ENCODE measurements around the gene MSMB. TPM values are rescaled to one million over a fixed set of nuclear protein-coding genes. Genes with fewer than 3 reads are reported as not detected.
"Not testable (repeated sequence)": the region's sequence is repeated elsewhere in the genome, so short reads cannot be mapped to it uniquely, and the experiment has no call there.

The MSMB gene
- not detected for polyA plus RNA-seq (ENCODE audit: insufficient read length in 4 of 4)

- no peak for DNase-seq (ENCODE audit: low read depth in 4 of 4, low spot score in 3 of 4)
Measured at GRCh38 chr10:46046261-46046660, at the start of gene MSMB. TSS of gene MSMB (minus strand) at chr10:46046269. CDS start at chr10:46046237, 32 bp downstream.

DNA sequence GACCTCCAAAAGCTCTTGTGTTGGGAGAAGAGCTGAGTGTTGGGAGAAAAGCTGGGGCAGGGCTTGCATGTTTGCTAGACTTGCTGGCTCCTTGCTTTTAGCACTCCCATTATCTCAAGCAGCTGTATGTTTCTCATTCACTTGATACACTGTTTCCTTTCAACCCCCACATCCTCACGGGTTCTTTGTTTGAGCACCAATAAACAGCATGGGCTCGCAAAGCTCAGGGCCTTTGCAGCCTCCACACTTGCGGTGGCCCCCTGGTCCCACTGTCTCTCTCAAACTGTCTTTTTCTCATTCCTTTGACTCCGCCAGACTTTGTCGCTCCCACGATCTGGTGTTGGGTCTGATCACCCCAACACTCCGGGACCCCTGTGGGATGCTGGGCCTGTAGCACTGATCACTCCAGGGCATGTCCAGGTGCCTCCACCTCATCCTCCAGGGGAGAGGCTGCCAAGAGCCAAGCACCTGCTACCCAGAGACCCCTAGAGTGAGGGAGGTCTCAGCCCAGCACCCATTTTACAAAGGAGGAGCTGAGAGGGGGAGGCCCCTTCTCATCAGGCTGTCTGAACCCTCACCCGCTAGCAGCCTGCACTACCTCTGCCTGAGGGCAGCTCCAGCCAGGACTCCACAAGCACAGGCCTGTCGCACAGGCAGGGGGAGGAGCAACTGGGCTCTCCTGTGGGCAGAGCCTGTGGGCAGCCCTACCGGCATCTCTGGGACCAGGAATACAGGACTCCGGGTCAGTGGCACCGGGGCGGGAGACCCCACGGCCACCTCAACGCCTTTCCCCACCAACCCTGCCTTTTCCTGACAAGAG lies 49.1 kb upstream of the MSMB start:
- no peak for DNase-seq (ENCODE audit: low read depth in 4 of 4, low spot score in 3 of 4)

DNA sequence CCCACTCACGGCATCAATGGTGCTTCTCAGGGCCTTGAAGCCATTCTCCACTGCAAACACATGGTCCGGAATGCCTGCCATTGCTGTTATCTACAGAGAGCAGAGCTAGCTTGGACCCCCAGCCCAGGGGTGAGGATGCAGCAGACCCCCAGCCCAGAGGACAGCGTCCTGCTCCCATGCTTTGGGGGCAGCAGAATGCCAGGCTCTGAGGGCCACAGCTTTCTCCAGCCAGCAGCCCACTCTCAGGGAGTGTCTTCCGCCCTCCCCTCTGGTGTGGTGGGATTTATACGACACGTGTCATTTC lies 48.1 kb upstream of the MSMB start:
- no peak for DNase-seq (ENCODE audit: low read depth in 4 of 4, low spot score in 3 of 4)

- not testable (repeated sequence) for DNase-seq (ENCODE audit: low read depth in 4 of 4, low spot score in 3 of 4)
Measured at GRCh38 chr10:46093316-46094196, 47.5 kb upstream of the MSMB start.

DNA sequence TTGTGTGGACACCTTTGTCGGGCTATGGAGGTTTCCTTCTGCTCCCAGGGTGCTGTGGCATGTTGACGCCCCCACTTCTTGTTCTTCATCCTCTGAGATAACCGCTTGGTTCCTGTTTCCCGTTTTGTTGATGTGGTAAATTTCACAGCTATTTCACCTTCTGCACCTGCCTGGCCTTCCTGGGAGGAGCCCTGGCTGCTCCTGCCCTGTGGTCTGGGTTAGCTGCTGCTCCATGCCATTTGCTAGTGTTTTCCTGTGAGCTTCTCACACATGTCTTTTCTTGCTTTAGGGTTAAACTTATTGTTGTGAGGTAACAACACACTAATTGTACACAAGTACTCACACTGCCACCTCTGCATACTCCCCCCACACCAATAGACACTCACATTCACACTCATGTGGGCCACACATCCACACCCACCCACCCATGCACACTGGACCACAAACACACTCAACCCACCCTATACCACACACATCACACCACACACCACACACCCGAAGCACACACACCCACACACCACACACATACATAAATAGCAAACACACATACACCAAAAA lies 46.5 kb upstream of the MSMB start:
- DNase-seq (ENCODE audit: low read depth in 4 of 4, low spot score in 3 of 4): no peak

DNA sequence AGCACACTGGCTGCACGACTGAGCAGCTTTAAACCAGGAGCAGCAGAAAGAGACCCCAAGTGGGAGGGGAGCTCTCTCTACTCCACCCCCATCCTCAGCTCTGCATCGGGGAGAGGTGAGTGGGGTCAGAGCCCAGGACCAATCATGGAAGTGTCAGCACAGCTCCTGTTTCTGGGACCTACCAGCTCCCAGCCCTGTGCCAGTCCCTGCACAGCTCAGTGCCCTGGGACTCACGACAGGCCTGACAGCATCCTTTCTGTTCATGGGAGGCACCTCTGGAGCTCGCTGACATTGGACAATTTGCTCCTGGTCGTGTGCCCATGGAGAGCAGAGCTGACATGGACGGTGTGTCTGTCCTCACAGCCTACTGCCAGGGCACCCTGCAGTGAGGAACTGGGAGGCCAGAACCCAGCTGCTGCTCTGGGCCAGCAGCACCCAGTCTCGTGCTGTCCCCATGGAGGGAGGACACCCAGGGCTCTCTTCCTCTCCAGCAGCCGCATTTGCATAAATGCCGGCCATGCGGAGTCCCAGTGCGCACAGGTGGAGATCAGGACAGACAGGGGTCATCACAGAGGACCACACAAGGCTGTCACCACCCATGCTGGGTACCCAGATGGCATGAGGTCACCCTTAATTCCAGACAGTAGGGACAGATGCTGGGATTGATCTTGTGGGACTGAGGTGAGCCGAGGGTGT lies 45.9 kb upstream of the MSMB start:
- no peak for DNase-seq (ENCODE audit: low read depth in 4 of 4, low spot score in 3 of 4)

DNA sequence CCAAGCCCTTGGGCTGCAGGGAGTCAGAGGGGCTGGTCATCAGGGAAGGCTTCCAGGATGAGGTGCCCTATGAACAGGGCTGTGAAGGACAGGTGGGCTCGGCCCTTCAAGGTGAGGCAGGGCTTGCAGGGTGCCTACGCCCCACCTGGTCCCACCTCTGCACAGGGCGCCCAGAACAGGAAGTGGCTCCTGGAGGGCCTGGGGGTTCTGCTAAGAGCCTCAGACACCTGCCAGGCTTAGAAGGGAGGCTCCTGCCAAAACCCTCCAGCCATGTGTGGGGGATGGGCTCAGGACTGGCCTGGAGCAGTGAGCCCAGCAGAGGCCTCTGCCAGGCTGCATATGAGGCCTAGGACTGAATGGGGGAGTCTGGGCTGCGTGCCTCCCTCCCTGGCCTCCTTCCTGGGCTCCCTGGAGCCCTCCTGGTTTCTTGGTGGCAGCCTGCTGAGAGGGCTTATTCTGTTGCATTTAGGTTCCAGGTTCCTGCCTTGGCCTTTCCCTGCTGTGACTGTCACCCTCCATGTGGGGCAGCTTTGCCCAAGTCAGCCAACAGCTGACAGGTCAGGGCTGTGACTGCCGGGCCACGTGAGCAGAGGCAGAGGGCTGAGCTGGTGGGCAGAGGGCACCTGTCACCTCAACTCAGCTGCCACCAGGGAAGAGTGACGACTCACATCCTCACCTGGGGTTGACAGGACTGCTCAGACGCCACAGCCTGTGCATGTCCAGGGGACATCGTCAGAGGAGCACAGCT lies 45.2 kb upstream of the MSMB start:
- no peak for DNase-seq (ENCODE audit: low read depth in 4 of 4, low spot score in 3 of 4)

DNA sequence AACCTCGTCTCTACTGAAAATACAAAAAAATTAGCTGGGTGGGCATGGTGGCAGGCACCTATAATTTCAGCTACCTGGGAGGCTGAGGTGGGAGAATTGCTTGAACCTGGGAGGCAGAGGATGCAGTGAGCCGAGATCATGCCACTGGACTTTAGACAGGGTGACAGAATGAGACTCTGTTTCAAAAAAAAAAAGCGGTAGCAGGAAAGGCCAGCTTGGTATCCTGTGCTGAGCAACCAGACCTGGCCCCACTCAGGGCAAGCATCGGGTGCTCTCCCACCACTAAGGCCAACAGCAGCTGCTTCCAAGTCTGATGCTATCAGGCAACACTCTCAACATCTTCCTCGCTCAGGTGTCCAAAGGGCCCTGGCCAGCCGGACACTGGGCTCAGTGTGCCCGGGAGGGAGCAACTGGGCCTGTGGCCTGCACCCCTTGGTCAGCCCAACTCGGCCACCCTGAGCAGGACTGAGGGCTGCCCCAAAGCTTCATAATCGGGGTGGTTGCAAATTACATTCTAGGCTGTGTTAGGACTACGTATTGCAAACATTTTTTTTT lies 44.3 kb upstream of the MSMB start:
- no peak for DNase-seq (ENCODE audit: low read depth in 4 of 4, low spot score in 3 of 4)

- DNase-seq (ENCODE audit: low read depth in 4 of 4, low spot score in 3 of 4): not testable (repeated sequence)
Measured at GRCh38 chr10:46087381-46087780, 41.3 kb upstream of the MSMB start.

DNA sequence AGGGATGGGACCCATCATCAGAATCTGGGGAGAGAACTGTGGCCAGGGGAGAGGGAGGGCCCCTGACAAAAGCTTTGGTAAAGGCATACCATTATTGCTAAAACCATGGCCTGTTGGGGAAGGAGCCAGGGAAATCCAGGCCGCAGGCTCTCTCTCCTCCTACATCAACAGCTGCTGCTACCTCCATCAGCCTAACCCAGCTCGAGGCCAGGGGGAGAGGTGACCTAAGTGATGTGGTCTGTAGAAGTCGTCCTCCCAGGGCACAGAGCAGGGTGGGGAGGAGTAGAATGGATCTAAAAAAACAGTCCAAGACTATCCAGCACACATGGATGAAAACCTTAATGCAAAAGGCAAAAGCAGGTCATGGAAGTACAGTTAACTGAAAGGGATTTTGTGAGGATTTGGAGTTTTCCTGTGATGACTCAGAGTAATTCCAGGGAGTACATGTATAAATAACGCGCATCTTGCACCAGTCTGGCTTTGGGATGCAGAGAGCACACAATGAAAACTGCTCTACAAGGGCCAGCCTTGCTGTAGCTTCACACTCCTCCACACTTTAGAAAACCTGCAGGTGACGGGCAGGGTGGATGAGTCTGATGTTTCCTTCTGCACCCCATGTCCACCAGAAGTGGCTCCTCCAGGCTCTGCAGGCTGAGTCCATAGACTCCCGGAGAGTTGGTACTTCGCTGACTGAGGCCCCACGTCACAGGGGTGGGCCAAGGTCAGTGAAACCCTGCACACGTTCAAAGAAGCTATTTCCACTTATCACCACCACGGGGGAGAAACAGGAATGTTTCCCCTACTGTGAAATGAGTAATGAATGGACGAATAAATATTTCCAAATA lies 38.5 kb upstream of the MSMB start:
- no peak for DNase-seq (ENCODE audit: low read depth in 4 of 4, low spot score in 3 of 4)

- no peak for DNase-seq (ENCODE audit: low read depth in 4 of 4, low spot score in 3 of 4)
Measured at GRCh38 chr10:46080886-46081285, 34.8 kb upstream of the MSMB start.

DNA sequence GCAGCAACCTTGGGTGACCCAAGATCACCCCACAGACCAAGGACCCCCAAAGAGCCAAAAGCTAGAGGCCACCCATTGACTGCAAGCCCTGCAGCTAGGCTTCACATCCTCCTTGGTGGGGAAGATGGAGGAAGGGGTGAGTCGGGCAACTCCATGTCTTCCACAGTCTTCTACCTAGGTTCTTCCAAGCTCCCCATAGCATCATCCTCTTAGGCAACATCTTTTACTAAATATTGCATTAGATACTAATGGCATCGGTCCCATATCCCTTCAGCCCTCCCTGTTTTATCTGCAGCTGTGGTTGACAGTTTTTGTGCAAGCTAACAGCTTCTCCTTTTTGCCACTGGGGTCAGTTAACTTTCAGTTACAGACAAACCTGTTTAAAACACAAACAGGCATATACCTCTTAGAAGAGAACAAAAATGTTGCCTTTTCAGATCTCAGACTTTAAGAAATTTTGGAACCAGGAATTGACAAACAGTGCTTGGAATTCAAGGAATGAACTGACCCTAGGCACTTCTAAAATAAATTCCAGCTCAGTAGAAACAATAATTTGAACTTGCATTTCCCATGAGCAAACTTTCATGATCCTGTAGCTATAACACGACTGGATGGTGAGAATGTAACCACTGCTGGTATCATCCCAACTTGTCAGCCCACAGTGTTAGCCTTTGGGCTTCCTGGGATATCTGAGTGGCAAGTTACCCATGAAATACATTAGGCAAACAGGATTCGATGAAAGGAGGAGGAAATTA lies 33.9 kb upstream of the MSMB start:
- no peak for DNase-seq (ENCODE audit: low read depth in 4 of 4, low spot score in 3 of 4)

- DNase-seq (ENCODE audit: low read depth in 4 of 4, low spot score in 3 of 4): no peak
Measured at GRCh38 chr10:46077731-46078413, 31.8 kb upstream of the MSMB start.

DNA sequence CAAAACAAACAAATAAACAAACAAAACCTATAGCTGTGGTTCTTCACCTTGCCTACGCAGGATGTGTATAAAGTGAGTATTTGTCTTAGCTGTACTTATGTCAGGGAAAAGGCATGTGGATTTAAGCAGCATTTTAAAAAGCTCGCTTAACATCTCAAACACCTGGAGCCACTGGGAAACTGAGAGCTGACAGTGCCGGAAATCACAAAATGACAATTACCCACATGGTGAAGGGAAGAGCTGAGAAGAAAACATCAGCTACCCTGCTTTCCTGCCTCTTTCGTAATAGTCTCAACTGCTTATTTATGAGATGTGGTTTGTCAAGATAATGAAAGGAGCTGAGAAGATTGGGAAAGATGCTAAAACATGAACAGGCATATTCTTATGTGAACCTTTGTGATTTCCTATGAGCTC lies 31.1 kb upstream of the MSMB start:
- DNase-seq (ENCODE audit: low read depth in 4 of 4, low spot score in 3 of 4): no peak

DNA sequence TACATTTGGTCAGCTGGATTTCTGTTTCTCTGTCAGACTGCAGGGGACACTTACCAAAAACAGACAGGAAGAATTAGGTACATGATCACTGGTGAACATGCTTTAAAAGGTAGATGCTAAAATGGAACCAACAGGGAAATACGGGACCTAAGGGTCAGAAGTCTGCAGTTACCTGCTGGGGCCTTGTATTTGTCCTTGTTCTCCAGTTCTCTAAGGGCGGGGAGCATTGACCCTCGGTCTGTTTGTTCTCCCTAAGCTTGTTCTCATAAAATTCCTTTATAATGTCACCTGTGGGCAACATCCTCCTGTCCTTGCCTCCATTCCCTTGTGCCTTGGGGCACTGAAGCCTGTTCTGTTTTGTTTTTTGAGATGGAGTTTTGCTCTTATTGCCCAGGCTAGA lies 29.8 kb upstream of the MSMB start:
- DNase-seq (ENCODE audit: low read depth in 4 of 4, low spot score in 3 of 4): no peak

DNA sequence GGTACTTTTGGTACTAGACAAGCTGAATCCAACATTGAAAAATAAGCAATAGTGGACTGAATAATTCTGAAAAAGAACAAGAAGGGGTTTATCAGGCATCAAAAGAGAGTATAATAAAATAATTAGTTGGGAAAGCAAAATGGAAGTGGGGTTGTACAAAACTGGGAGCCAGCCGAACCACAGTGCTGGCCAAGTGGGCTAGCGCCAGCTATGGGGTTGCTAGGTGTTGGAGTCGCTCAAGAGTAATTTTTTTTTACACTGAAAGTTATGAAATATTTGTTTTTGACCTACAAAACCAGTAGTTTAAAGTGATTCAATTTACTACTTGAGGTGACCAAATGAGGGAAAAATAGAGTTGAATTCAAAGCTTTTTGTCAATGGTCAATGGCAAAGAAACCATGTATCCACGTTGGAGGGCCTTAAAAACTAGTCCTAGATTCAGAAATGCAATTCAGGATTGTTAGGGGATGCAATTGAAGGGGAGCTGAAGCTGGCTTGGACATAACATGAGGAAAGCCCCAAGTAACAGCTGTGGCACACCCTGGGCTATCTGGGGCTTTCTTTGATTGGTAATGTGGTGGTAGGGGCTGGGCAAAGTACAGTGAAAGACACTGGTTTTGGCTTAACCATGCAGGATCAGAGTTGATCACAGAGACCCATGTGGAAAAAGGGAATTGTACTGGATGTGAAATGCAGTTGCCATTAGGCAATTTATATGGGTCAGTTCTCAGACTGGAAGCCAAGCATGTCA lies 28.3 kb upstream of the MSMB start:
- no peak for DNase-seq (ENCODE audit: low read depth in 4 of 4, low spot score in 3 of 4)

DNA sequence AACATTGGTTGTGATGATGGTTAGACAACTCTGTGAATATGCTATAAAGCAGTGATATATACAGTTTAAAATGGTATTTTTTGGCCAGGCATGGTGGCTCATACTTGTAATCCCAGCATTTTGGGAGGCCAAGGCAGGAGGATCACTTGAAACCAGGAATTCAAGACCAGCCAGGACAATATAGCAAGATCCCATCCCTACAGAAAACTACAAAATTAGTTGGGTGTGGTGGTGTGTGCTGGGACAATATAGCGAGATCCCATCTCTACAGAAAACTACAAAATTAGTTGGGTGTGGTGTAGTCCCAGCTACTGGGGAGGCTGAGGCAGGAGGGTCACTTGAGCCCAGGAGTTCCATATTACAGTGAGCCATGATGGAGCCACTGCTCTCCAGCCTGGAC lies 27.5 kb upstream of the MSMB start:
- DNase-seq (ENCODE audit: low read depth in 4 of 4, low spot score in 3 of 4): no peak

All from left renal pelvis (tissue), 4 donors.